Prostate gland (tissue), 2 donors: ENCODE measurements around the gene SEMA6B. TPM values are rescaled to one million over a fixed set of nuclear protein-coding genes. Genes with fewer than 3 reads are reported as not detected.
A peak's percentile ranks its signal among the peaks of the same experiment; 100 is the strongest.

Source experiments
- DNase-seq: peaks from one replicate; pipeline ENCODE4 v3.0.0-alpha.2; 2019; ENCODE audit warnings: low spot score
- H3K27ac ChIP-seq, 2 donors: fragments of 200-600 bp; sonication (generic); 2 replicates each; pipeline ENCODE4 v1.5.1; 2017 to 2019
- H3K27me3 ChIP-seq: fragments of 200-600 bp; sonication (generic); replicated peaks from 2 replicates; pipeline ENCODE4 v1.5.1; 2019; ENCODE audit not compliant: insufficient read depth
- H3K36me3 ChIP-seq, 2 donors: fragments of 200-600 bp; sonication (generic); 1 replicate in 1 of 2; 2 replicates in 1 of 2; pipeline versions ENCODE4 v1.5.1 to v1.8.1; 2017 to 2019
- H3K4me1 ChIP-seq: fragments of 200-600 bp; sonication (generic); replicated peaks from 2 replicates; pipeline ENCODE4 v1.5.1; 2019
- H3K4me3 ChIP-seq, 2 donors: fragments of 200-600 bp; sonication (generic); 2 replicates each; pipeline ENCODE4 v1.5.1; 2017 to 2019
- H3K9me3 ChIP-seq: fragments of 200-600 bp; sonication (generic); 2 replicates; pipeline ENCODE4 v1.5.1; 2017
- CTCF ChIP-seq, 4 experiments: fragments of 200-600 bp in 2 of 4; fragments of 450-650 bp in 2 of 4; sonication (generic) in 2 of 4; IDR thresholded peaks; 1 replicate in 3 of 4; 2 replicates in 1 of 4; pipeline ENCODE4 v1.5.1; 2016 to 2019; ENCODE audit warnings: antibody characterized with exemption in 4 of 4, mild to moderate bottlenecking in 2 of 4, moderate library complexity in 2 of 4
- POLR2A ChIP-seq: fragments of 450-650 bp; IDR thresholded peaks from one replicate; pipeline ENCODE4 v1.6.1; 2016; ENCODE audit warnings: antibody characterized with exemption, mild to moderate bottlenecking
- POLR2AphosphoS5 ChIP-seq: sonication (generic); formaldehyde crosslinking; IDR thresholded peaks from one replicate; pipeline ENCODE4 v1.6.1; 2017; ENCODE audit warnings: antibody characterized with exemption
- WGBS: methylation state at CpG from one replicate; pipeline ENCODE4 v1.1.5; 2018; 5-methylcytosine and 5-hydroxymethylcytosine counted together
- intact Hi-C: fragments of 100-400 bp; cut with DNase I; formaldehyde crosslinking; loops from one replicate; pipeline ENCODE4 v1.14.2; 2022
- total RNA-seq, 2 donors: library from RNA; depleted of rRNA; stranded (reverse); fragments of >200 nt; gene quantifications; one replicate each; pipeline ENCODE4 v1.1.0, GENCODE V29; 2016

SEMA6B gene
- total RNA-seq, 2 donors from 2014 or later = 4.3 to 7.8 TPM

DNA sequence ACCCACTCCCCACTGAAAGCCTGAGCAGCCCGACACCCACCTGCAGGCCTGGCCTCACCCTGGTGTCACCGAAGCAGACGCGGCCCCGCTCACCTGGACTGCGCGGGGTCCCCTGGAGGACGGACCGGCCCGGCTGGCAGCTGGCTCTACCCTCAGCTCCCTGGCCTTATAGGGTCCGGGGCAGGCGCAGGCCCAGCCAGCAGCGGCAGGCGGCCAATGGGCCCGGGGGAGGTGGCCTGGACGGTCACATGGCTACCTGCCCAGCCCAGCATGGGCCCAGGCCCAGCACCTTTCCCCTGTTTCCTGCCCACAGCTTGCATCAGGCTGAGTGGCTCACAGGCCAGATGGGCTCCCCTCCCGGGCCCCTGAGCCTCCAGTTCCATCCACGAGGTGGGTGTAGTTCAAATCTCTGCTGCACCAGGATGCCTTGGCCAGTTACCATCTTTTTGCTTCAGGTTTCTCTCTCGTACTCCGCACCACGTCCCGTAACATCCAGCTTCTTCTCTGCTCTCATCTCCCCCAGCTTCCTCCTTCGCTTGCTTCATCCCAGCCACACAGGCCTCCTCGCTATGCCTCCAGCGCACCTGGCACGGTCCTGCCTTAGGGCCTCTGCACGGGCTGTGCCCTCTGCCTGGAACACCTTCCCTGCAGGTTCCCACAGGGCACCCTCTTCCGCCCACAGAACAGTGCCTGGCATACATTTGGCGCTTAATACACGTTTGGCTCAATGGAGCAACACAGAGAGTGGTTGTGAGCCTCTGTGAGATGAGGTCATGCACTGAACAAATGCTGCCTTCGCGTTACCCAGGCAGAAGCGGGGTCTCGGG is 40.9 kb downstream of the SEMA6B start, which contains the start of gene PLIN4:
Gene PLIN4, minus strand, starts transcription at position 142 of the 827 bp plus-strand sequence. CDS start 214 bp downstream, outside the sequence.
- Histone ChIP-seq H3K27ac (peak within 1 kb of the TSS; percentile 55 to 62), H3K36me3 (no peaks in the 10 kb centered on the region), H3K4me1 (no peaks in the 10 kb centered on the region), H3K4me3 (peak within 1 kb of the TSS; percentile 8 to 11), H3K9me3 (no peaks in the 10 kb centered on the region), H3K27me3 (no peaks in the 10 kb centered on the region)
- peak; percentile 31 for TF ChIP-seq POLR2A
- TF ChIP-seq CTCF (IDR thresholded peaks at IDR 0.05) = no peak
- peak; percentile 69 for TF ChIP-seq POLR2AphosphoS5
- peak; percentile 46 for DNase-seq
- 50% methylated on average over 34 of the region's 34 CpGs for WGBS
- intact Hi-C loops = loop anchor here (5.0 kb wide), 1 partner anchor 46 kb away; the partner anchor contains the start of gene HDGFL2

- no peak for DNase-seq
- WGBS = 77% methylated on average over 20 of the region's 24 CpGs
- intact Hi-C loops = loop anchor here (5.0 kb wide), 1 partner anchor 45 kb away; the partner anchor contains the start of gene HDGFL2
- no peaks in the 10 kb centered on the region for H3K9me3 ChIP-seq
- H3K4me1 ChIP-seq = no peaks in the 10 kb centered on the region
- no peaks in the 10 kb centered on the region for H3K36me3 ChIP-seq
- peak overlapping the region; percentile 8 to 11 for H3K4me3 ChIP-seq
- TF ChIP-seq CTCF (IDR thresholded peaks at IDR 0.05) (no peak), POLR2AphosphoS5 (no peak), POLR2A (no peak)
- H3K27ac ChIP-seq = peak overlapping the region; percentile 53 to 62
- H3K27me3 ChIP-seq = no peaks in the 10 kb centered on the region
These were observed 41.9 kb downstream of the SEMA6B start for GRCh38 chr19:4517451-4518057.

GRCh38 chr19:4516939-4517300 is 42.6 kb downstream of the SEMA6B start:
- WGBS = 39% methylated on average over 4 of the region's 8 CpGs
- H3K4me1 ChIP-seq = no peaks in the 10 kb centered on the region
- no peaks in the 10 kb centered on the region for H3K36me3 ChIP-seq
- H3K9me3 ChIP-seq = no peaks in the 10 kb centered on the region
- peak overlapping the region in 1 of 2 donors; percentile 3 for H3K27ac ChIP-seq
- no peak overlapping the region for H3K4me3 ChIP-seq
- intact Hi-C loops = loop anchor here (5.0 kb wide), 1 partner anchor 45 kb away; the partner anchor contains the start of gene HDGFL2
- no peaks in the 10 kb centered on the region for H3K27me3 ChIP-seq
- DNase-seq = no peak
- TF ChIP-seq CTCF (IDR thresholded peaks at IDR 0.05) (no peak), POLR2AphosphoS5 (no peak), POLR2A (no peak)

DNA sequence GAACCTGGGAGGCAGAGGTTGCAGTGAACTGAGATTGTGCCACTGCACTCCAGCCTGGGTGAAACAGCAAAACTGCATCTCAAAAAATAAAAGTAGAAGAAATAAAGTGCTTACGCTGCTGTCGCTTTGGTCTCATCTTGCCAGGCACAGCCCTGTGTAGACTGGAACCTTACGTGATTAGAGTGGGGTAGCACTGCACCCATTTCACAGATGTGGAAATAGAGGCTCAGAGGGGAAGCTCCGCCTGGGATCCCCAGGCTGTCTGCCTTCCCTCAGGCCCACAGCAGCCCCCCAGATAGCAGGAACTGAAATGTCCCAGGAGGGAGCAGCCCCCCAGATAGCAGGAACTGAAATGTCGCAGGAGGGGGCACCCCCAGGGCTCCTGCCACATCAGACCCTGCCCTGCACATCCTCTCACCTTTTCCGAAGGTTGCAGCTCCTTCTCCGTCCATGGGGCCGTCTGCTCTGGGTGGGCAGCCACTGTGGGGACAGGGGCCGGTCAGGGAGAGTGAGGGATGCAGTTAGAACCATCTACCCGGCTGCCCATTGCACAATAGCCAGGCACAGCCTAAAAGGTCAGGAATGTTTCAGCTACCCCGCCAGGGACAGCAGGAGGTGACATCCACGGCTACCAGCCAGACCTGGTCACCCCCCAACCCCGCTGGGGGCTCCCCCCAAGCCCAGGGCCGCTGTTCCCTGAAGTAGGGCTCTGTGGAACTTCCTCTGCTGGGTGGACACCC is 43.1 kb downstream of the SEMA6B start:
- no peaks in the 10 kb centered on the region for H3K9me3 ChIP-seq
- no peaks in the 10 kb centered on the region for H3K27me3 ChIP-seq
- no peak overlapping the region for H3K27ac ChIP-seq
- no peaks in the 10 kb centered on the region for H3K4me1 ChIP-seq
- 72% methylated on average over 14 of the region's 14 CpGs for WGBS
- TF ChIP-seq POLR2A (no peak), CTCF (IDR thresholded peaks at IDR 0.05) (no peak), POLR2AphosphoS5 (no peak)
- intact Hi-C loops = loop anchor here (5.0 kb wide), 1 partner anchor 44 kb away; the partner anchor contains the start of gene HDGFL2
- H3K36me3 ChIP-seq = no peaks in the 10 kb centered on the region
- no peak for DNase-seq
- no peak overlapping the region for H3K4me3 ChIP-seq
